CD4-positive, alpha-beta T cell treated with Interleukin-4 for 4 hours (primary cell): Measurements from ENCODE around the gene SYNPO.

Source experiments
- DNase-seq: peaks from one replicate; pipeline ENCODE4 v3.0.0-alpha.2; 2020

SYNPO gene

DNA sequence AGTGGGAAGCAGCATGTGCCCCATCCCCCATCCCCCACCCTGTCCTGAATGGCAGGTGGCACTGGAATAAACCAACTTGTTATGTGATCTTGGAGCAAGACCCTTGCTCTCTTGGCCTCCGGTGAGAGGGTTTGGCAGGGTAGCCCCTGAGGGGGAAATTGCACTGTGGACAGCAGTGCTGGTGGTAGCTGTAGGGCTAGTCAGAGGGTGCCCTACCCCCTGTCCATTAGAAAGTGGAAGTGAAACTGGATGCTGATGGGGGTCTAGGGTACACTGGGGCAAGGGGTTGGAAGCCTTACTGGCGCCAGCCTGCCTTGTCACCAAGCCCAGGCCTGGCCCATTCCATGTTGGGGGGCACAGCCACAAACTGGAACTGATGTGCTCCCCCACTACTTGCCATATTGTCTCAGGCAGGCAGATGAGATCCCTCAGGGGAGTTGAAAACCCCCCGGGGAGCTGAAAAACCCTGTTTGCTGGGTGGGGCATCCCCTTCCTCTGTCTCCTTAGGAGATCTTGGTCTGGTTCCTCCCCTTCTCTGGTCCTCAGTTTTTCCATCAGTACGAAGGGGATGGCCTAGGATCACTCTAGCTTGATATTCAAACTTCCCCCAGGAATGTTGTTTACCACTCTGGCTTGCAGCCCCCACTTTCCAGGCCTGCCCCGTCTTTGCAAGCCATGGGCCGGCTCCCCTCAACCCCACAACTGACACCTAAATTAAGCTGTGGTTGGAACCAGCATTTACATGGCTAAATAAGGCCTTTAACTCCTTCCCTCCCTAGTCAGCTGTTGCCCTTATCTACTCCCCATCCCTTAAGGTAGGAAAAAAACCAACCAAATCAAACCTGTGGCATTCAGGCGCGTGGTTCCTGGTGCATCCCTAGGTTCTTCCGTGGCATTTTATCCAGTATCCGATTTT, 14.4 kb upstream of the SYNPO start:
- no peak for DNase-seq

DNA sequence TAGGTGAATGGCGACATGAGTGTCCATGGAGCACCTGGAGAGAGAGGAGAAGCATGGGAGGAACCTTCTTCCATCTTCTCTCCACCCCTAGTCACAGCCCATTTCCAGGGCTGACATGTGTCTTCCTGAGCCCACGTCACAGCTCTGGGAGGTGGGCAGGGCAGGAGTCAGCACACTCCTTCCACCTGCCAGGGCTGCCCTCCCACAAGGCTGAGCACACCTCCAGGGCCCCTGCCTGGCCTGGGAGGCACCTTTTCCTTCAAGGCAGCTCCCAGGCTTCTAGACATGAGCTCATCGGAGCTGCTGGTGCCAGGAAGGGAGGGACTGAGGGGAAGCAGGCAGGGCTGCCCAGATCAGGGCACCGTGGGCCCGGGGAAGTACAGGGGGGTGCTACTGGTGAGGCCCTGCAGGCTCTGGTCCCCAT, 13.6 kb upstream of the SYNPO start:
- no peak for DNase-seq

DNA sequence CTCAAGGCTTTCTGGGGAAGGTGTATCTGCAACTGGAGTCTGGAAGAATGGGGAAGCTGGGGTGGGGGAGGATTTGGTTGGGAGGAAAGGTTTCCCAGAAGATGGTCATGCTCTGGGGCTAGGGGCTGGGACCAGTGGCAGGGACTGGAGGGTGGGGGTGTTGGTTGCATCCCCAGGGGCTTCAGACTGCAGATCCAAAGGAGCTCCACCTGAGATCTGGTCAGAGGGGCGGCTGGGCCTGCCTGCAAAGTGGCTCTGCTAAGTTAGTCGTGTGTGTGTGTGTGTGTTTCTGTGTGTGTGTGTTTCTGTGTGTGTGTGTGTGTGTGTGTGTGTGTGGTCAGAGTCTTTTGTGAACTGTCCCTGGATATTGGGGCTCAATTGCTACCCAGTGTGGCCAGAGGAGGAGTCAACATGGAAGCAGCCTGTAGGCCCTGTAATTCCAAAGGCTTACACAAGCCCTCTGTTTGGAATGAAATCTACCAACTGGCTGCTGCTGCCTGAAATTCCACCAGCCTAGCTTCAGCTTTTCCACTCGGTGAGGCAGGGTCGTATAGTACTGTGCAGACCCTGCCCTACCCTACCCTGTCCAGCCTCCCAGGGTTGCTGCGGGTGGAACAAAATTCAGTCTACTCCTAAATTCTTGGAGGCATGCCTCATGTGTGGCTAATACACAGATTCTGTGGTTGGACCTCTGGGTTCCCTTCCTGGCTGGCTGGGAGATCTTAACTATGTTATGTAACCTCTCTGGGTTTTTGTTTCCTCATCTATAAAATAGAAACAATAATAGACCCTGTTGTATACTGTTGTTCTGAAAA, 12.5 kb upstream of the SYNPO start:
- DNase-seq: no peak

DNA sequence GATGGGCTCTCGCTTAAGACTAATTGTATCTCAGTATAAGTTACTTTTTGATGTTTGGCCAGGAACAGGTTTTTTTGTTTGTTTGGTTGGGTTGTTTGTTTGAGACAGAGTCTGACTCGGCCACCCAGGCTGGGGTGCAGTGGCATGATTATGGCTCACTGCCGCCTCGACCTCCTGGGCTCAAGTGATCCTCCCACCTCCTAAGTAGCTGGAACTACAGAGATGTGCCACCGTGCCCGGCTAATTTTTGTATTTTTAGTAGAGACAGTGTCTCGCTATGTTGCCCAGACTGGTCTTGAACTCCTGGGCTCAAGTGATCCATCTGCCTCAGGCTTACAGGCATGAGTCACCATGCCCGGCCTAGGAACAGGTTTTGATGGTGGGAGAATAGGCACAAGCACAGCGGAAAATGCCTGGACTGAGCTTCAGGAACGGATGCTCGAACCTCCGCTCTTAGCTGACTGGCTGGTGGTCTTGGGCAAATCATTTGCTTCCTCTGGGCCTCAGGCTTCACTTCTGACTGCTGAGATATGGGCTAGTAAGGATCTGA, 11.4 kb upstream of the SYNPO start:
- no peak for DNase-seq

DNA sequence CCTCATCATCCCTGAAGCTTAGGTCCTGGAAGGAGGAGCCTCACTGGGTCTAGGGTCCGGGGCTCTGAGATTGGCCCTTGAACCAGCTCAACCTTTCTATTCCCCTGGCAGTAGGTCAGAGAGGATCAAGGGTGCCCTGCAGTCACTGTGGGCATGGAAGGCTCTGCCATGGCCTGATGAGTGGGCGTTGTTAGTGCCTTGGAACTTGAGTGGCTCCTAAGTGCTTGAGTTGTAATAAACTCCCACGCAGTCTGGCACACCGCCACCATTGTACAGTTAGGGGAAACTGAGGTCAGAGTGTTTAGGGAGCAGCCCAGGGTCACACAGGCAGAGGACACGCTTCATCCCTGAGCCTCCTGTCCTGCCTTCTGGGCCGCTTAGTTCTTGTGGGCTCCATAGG, 10.4 kb upstream of the SYNPO start:
- DNase-seq: no peak

DNA sequence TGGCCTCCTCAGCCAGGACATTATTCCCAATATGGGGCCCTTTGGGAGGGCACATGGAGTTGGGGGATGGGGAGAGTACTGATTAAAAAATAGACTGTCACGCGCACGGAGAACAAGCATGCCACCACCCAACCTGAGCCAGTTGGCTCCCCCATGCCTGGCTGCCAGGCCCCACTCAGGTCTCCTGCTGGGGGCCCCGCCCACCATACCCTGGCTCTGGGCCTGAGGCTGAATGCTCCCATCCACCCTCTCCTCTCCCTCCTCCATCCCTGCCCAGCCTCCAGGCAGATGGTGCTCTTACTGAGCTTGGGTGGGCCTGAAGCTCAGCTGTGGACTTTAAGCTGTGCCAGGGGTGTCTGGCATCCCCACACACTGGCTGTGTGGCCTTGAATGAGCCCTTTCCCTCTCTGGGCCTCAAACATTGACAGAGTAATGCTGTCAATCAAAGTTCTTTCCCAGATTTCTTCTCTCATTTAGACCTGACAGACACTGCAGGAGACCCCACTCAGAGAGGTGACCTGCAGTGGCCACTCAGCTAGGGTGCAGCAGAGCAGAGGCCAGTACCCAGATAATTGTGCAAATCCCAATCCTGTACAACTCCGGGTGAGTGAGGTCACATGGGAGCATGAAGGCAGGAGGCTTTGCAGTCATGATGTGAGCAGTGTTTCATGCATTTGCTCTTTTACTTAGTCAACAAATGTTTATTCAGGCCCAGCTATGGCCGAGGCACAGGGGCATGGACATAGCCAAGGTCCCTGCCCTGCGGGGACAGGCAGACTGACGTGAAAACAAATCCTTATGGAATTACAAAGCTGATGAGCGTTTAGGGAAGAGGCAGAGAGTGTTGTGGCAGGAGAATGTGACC, 9.8 kb upstream of the SYNPO start:
- DNase-seq: no peak

DNA sequence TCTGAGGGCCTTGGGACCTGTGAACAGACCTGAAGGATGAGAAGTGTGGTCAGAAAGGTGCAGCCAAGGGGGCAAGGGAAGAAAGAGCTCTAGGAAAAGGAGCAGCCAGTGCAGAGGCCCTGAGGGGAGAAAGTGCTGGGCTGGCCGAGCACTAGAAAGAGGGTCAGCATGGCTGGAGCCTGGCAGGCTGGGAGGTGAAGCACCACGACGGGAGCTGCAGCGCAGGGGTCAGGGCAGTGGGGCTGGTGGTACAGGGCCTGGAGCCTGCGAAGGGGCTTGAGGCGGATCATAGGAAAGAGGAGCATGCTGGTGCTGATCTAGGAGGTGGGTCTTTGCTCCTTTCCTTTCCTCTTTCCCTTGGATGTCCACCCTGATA, 9.1 kb upstream of the SYNPO start:
- DNase-seq: no peak

DNA sequence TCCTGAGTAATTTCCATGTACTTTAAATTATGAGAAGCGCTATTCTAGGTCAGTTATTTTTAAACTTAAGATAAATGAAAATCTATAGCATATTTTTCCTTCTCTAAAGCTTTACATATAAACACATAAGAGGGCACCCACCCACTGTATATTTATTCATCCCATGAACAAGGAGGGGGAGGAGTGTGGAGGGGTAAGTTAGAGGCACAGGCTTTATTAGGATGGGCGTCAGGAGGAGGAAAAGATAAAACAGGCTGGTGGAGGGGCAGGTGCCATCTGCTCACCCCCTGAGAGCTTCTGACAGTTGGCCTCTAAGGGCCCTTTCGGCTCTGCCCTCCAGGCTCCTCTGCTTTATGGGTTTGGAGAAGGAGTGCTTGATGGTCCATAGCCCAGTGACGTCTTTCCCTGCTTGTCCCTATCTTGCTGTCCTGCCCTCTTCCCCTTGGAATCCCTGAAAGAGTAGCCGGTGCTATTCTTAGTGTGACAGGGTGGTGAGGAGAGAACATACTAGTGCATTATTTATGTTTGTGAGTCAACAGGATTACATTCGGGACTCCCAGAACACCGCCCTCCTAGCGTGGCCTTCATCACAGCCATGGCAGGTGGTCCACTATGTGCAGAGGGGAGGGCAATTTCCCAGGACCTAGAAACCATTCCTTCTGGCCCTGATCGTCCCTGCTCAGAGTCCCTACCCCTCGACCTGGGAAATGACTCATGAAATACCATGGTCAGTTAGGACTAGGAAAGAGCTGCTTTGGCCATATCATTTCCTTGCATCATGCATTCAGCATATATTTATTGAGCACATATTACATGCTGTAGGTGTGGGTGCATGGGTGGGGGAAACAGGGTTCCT, 7.9 kb upstream of the SYNPO start:
- no peak for DNase-seq

DNA sequence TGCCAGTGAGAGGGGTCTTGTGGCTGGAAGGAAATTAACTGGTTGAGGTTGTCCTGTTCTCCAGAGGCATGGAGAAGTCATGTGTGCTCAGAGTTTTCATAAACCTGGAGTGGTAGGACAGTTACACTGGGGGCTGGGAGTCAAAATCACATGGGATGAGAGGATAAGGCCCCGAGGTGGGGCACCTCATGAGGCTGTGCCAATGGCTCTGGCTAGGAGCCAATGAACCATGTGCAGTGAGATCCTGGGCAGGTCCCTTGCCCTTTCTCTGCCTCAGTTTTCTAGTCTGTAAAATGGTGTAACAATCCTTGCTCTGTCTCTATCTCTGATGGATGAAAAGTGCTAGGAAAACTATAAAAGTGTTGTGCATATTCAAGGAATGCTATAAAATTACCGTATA, 7.0 kb upstream of the SYNPO start:
- no peak for DNase-seq

DNA sequence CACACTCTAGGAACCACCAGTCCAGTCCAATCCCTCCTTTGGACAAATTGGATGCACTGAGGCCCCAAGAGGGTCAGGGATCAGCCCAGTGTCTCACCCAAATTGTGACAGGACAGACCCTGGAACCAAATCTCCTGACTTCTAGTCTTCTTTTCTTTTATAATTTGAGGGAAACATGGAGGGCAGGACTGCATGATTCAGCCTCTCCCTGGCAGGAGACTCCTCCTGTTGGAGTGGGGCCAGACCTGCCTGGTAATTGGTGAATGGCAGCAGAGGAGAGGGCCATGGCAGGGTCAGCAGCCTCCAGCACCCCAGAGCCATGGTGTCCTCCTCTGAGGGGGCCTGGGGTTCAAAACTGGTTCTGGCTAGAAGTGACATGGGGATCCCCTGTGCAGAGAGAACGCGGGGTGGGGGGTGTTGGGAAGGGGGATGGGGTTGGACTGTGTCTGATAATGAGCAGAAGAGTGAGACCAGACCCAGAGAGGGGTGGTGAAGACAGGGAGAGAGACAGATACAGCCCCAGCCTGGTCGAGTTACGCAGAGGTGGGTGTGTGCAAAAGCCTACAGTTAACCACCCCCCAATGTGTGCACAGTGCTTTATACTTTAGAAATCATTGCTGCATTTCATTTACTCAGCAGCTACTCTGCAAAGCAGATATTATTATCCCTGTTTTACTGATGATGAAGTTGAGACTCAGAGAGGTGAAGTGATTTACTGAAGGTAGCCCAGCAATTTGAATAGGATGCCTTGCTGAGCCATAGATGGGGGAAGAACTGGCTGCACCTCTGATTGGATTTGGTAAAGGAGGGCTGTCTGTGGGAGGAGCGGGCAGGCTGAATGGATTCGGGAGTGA, 3.8 kb upstream of the SYNPO start:
- DNase-seq: no peak

DNA sequence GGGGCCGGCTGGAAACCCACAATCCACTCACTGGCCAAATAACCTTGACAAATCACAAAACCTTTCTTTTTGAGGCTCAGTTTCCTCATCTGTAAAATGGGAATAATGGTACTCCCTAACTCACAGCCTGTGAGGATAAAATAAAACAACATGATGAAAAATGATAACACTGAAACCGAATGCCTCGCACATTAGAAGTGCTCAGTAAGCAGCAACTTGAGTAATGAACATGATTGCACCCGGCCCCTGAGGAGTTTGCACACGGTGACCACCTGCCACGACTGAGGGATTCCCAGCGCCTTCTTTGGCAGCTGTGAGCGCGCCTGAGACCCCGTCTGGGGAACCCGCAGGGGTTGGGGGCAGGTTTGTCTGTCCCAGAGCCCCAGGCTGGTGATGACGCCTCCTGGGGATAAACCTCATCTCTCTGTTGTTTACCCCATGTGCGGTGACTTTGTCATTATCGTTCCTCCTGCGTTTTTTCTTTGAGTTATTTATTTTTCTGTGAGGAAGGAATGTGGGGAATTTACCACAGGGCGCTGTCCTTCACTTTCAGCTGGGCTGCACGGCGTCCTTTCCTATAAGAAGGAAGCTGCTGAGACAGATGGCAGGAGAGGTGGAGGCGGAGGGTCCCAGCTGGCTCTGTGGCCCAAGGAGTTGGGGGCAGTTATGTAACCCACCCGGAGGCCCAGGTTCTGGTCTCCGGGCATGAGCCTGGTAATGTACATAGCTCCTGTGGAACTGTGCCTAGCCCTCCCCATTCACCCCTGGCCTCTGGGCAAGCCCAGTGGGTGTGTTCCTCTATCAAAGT, 3.0 kb upstream of the SYNPO start:
- DNase-seq: no peak

DNA sequence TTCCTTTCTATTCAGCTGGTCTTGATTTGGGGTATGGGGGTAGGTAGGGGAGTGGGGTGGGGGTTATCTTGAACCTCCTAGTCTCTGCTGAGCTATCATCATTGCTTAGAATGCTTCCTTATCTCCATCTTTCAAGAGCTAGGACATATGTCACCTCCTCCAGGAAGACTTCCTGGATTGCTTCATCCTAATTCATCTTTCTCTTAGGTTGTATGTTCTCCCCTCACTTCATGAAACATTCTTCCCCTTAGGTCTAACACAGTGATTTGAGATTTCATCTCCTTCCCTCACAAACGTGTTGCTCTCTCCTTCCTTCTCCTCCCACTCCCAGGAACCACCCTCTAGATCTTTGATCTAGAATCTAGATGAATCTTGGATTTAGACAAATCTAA, 2.4 kb upstream of the SYNPO start:
- DNase-seq: no peak

DNA sequence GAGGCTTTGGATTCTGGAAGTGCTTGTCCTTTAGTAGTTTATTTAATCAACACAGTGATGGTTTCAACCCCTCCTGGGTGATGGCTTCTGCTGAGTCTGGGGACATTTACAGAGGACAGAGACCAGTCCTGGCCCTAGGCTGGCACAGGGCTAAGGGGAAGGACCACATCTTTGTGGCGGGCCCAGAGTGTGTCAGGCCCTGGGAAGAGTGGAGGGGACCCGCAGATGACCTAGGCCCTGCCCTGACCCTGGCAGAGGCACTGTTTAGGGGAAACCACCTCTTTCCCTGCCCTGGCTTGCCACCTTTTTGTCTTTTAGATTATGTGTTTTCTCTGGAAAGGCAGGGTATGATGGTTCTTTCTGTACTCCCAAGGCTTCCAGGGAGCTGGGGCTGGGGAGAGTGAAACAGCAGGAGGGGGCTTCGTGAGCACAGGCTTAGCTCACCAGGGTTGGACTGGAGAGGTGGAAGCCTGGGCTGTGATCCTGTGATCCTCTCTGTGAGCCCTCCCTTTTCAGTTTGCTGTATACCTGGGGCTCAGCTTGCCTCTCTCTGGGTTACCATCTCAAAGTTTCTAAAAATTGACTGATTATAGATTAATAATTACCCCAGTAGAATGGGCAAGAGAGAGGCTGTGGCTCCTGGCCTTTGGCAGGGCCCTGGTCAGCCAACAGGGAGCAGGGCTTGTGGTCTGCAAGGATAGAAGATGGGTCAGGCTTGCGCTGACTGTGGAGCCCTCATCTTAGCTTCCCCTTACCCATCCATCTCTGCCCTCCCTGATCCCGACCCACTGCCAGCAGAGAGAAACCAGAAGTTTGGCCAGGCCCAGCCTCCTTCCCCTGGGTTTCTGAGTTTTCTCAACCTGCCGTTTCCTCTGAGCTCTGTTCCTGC, 1.7 kb upstream of the SYNPO start:
- no peak for DNase-seq

DNA sequence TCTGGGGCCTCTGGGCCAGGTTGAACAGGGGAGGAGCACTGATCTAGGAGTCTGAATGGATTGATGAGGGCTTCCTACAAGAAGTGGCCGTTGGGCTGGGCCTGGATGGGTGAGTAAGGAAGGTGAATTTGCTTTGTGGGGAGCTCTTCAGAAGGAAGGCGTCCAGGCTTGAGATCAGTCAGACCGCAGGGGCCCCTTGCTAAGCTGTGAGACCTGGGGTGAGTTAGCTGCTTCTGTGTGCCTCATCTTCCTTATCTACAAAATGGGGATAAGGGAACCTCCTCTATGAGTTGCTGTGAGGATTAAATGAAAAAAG, 1.1 kb upstream of the SYNPO start:
- DNase-seq: no peak

DNA sequence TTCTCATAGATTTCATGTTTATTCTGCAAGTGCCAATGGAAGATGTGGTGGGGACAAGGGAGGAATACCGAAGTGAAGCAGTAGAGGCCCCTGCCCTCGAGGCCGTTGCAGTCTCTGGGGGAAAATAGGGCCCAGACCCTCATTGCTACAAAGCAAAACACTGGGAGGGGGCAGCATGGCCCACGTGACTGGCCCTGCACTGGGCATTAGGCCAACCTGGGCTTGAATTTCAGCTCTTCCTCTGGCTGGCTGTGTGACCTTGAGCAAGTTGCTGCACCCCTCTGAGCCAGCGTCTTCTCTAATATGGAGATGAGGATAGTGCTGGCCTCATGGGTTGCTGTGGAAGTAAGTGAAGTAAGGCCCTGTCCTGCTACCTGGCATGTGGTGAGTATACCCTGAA, 709 bp upstream of the SYNPO start:
- no peak for DNase-seq

DNA sequence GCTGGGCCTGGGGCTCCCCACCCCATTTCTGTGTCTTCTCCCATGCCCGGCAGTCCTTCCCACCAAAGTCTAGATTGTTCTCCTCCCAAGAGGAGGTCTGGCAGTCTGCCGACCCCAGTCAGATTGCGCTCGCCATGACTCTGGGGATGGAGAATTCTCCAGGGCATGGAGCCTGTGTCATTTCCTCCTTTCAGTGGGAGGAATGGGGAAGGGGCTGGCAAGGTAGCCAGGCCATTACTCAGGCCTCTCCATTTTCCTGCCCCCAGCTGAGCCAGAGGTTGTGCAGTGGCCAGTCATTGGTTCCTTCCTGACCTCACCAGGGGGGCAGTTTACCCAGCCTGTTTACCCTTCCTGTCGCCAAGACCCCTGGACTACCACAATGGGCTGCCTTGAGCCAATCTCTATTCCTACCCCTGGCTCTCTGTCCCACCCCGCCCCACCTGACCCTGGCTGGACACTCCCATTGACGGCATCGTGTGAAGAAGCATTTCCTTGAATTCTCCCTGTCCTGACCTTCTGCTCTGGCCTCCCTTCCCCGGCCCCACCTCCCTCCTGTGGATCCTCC, 628 bp downstream of the SYNPO start:
- no peak for DNase-seq

DNA sequence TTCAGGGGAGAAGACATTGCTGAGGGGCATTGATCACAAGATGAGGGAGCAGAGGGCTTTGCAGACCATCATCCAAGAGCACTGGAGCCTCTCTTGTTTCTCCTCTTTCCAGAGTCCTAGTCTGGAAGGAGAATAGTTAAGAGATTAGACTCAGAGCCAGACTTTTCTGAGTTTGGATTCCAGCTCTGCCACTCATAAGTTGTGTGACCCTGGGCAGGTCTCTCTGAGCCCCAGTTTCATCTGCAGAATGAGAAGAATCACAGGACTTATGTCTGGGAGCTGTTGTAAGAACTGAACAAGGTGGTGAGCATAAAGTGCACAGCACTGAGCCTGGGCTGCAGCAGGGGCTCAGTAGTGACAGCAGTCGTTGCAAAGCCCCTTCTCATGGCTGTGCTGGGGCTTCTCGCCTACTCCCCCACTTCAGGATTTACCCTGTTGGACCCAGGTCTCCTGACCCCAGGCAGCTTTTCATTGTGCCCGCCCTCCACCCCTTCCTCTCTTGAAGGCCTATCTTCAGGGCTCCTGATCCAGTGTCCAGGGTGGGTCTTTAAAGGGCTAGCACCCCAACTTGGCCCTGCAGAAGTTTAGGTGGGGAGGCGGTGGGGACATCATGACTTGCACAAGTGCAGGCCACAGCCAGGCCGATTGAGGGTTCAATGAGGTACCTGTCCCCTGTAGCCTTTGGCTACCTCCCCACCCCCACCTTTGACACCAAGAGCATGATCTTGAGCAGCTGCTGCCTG, 1.5 kb downstream of the SYNPO start:
- no peak for DNase-seq

DNA sequence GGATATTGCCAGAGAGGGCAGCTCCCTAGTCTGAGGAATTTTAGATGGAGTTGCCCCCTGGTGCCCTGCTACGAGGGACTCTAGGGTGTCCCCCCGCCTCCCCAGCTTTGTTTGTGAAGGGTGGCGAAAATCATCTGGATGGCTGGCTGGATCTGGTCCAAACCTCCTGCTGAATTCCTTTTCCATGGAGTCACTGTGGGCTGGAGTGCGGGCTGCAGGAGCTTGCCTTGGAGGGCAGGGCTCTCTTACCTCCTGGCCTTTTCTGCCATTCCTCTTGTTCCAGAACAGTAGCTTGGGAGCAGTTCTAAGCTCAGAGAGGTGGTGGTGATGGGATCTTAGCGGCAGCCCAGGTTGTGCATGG, 2.1 kb downstream of the SYNPO start:
- DNase-seq: no peak
